ENCODE data around the gene RYR2. TPM values are rescaled to one million over a fixed set of nuclear protein-coding genes. Genes with fewer than 3 reads are reported as not detected.
"Not testable (repeated sequence)": the region's sequence is repeated elsewhere in the genome, so short reads cannot be mapped to it uniquely, and the experiment has no call there.

RYR2 gene
- total and polyA plus RNA-seq, 4 donors: 0.43 to 11.6 (median 2.0) TPM

DNA sequence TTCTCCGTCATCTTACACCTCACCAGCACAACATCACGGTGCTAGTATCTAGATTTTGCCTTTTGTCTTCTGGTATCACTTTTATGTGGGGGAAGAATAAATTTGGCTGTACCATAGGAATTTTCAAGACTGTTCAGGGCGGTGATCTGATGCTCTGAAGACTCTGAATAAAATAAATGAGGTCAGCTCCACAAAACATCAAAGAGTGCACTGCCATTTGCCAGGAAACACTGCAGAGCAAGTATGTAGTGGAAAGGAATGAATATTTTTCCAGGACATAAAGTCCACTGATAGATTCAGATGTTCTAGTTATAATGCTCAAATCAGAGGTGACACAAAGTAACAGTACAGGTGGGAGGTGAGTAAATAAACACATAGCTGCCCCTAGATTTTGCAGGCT is 792.5 kb downstream of the RYR2 start:
- 74 to 88% methylated on average over 3 of the region's 3 CpGs for WGBS, 2 donors
- TF ChIP-seq, protein P1, sequence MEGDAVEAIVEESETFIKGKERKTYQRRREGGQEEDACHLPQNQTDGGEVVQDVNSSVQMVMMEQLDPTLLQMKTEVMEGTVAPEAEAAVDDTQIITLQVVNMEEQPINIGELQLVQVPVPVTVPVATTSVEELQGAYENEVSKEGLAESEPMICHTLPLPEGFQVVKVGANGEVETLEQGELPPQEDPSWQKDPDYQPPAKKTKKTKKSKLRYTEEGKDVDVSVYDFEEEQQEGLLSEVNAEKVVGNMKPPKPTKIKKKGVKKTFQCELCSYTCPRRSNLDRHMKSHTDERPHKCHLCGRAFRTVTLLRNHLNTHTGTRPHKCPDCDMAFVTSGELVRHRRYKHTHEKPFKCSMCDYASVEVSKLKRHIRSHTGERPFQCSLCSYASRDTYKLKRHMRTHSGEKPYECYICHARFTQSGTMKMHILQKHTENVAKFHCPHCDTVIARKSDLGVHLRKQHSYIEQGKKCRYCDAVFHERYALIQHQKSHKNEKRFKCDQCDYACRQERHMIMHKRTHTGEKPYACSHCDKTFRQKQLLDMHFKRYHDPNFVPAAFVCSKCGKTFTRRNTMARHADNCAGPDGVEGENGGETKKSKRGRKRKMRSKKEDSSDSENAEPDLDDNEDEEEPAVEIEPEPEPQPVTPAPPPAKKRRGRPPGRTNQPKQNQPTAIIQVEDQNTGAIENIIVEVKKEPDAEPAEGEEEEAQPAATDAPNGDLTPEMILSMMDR (IDR thresholded peaks at IDR 0.05; ENCODE audit: control extremely low read depth, extremely low read depth): no peak
- H3K4me3 ChIP-seq: no peak overlapping the region
- H3K9ac ChIP-seq (ENCODE audit: insufficient read depth in 1 of 2, low read length in 2 of 2): no peak overlapping the region
- peaks cover 0 to 3% (median 0%) of the 10 kb centered on the region in 4 donors for H3K9me3 ChIP-seq (ENCODE audit: control insufficient read depth in 4 of 4, insufficient read depth in 3 of 4, low read length in 3 of 4)
- no peak for ATAC-seq (ENCODE audit: insufficient read depth, low FRiP score)
- peaks cover 0 to 7% (median 0%) of the 10 kb centered on the region in 4 donors for H3K36me3 ChIP-seq (ENCODE audit: control insufficient read depth in 4 of 4, insufficient read depth in 4 of 4, low read length in 4 of 4)
- H3K4me1 ChIP-seq (ENCODE audit: control insufficient read depth in 5 of 5, insufficient read depth in 5 of 5, low read length in 5 of 5): no peaks in the 10 kb centered on the region
- no peak for DNase-seq
- H3K27ac ChIP-seq (ENCODE audit: low read depth in 1 of 2, low read length in 1 of 2): no peak overlapping the region
- no peaks in the 10 kb centered on the region for H3K27me3 ChIP-seq (ENCODE audit: control insufficient read depth in 3 of 3, insufficient read depth in 3 of 3, low read length in 2 of 3)

DNA sequence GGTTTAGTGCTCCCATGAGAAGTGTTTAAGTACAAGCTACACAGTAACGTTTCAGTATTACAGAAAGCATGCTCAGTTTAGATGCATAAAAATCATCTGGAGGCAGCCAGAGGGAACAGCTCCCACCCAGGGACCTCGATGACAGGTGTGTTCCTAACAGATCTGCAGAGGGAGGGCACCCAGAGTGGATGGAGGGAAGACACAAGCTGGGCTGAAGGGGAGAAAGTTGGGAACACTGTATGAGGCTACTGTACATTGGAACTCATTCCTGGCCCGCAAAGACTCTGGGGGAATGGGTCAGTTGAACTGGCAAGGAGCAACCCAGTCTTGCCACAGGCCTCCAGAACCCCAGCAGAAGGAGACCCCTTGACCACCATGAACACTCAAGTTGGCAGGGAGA is 796.3 kb downstream of the RYR2 start:
- Histone ChIP-seq H3K4me1 (ENCODE audit: control insufficient read depth in 5 of 5, insufficient read depth in 5 of 5, low read length in 5 of 5) (no peaks in the 10 kb centered on the region), H3K27me3 (ENCODE audit: control insufficient read depth in 3 of 3, insufficient read depth in 3 of 3, low read length in 2 of 3) (no peaks in the 10 kb centered on the region), H3K36me3 (ENCODE audit: control insufficient read depth in 4 of 4, insufficient read depth in 4 of 4, low read length in 4 of 4) (no peaks in the 10 kb centered on the region), H3K9ac (ENCODE audit: insufficient read depth in 1 of 2, low read length in 2 of 2) (no peak overlapping the region), H3K27ac (ENCODE audit: low read depth in 1 of 2, low read length in 1 of 2) (no peak overlapping the region), H3K4me3 (no peak overlapping the region), H3K9me3 (ENCODE audit: control insufficient read depth in 4 of 4, insufficient read depth in 3 of 4, low read length in 3 of 4) (peaks cover 0 to 5% (median 0%) of the 10 kb centered on the region in 4 donors)
- TF ChIP-seq, protein P1 (IDR thresholded peaks at IDR 0.05; ENCODE audit: control extremely low read depth, extremely low read depth): no peak
- WGBS, 2 donors: 59% methylated on average over 3 of the region's 3 CpGs
- DNase-seq: no peak
- ATAC-seq (ENCODE audit: insufficient read depth, low FRiP score): no peak

DNA sequence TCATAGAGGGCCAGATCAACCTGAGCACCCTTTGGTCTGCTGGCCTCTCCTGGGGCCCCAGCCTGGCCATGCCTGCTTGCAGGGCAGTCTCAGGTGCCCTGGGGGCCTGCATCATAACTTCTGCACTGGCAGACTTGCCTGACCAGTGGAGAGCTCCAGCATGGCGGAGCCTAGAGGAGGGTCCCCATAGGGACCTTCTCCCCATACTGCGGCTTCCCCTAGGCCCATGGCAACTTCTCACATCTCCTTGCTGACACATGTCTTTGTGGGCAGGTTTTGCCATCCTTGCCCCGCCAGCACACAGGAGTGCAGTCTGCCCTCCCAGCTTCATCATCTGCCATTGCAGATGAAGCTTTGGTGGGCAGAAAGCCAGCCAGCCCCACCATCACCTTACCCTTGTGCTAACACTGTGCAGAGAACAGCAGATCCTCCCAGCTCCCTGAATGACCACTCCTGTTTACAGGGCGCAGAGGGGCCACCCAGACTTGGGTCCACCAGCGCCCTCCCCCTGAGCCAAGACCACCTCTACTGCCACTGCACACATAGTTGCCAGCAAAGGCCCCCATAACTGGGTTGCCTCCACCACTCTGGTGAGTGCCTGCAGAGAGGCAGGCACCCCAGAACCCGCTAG is 797.0 kb downstream of the RYR2 start:
- H3K9ac ChIP-seq (ENCODE audit: insufficient read depth in 1 of 2, low read length in 2 of 2): no peak overlapping the region
- 94% methylated on average over 6 of the region's 6 CpGs for WGBS, 2 donors
- no peaks in the 10 kb centered on the region for H3K4me1 ChIP-seq (ENCODE audit: control insufficient read depth in 5 of 5, insufficient read depth in 5 of 5, low read length in 5 of 5)
- TF ChIP-seq, protein P1 (IDR thresholded peaks at IDR 0.05; ENCODE audit: control extremely low read depth, extremely low read depth): no peak
- no peaks in the 10 kb centered on the region for H3K36me3 ChIP-seq (ENCODE audit: control insufficient read depth in 4 of 4, insufficient read depth in 4 of 4, low read length in 4 of 4)
- no peak for ATAC-seq (ENCODE audit: insufficient read depth, low FRiP score)
- H3K4me3 ChIP-seq: no peak overlapping the region
- H3K9me3 ChIP-seq (ENCODE audit: control insufficient read depth in 4 of 4, insufficient read depth in 3 of 4, low read length in 3 of 4): peaks cover 0 to 7% (median 0%) of the 10 kb centered on the region in 4 donors
- no peak for DNase-seq
- H3K27ac ChIP-seq (ENCODE audit: low read depth in 1 of 2, low read length in 1 of 2): no peak overlapping the region
- H3K27me3 ChIP-seq (ENCODE audit: control insufficient read depth in 3 of 3, insufficient read depth in 3 of 3, low read length in 2 of 3): no peaks in the 10 kb centered on the region

DNA sequence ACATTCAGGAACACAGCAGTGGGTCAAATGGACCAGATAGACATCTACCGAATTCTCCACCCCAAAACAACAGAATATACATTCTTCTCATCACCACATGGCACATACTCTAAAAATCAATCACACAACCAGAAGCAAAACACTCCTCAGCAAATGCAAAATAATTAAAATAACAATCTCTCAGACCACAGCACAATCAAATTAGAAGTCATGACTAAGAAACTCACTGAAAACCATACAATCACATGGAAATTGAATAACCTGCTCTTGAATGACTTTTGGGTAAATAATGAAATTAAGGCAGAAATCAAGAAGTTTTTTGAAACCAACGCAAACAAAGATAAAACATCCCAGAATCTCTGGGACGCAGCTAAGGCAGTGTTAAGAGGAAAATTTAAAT is 799.5 kb downstream of the RYR2 start:
- 66 to 71% methylated on average over 3 of the region's 3 CpGs for WGBS, 2 donors
- DNase-seq: no peak
- H3K4me1 ChIP-seq (ENCODE audit: control insufficient read depth in 5 of 5, insufficient read depth in 5 of 5, low read length in 5 of 5): no peaks in the 10 kb centered on the region
- TF ChIP-seq, protein P1 (IDR thresholded peaks at IDR 0.05; ENCODE audit: control extremely low read depth, extremely low read depth): no peak
- H3K4me3 ChIP-seq: no peak overlapping the region
- no peak for ATAC-seq (ENCODE audit: insufficient read depth, low FRiP score)
- no peak overlapping the region for H3K9ac ChIP-seq (ENCODE audit: insufficient read depth in 1 of 2, low read length in 2 of 2)
- no peaks in the 10 kb centered on the region for H3K36me3 ChIP-seq (ENCODE audit: control insufficient read depth in 4 of 4, insufficient read depth in 4 of 4, low read length in 4 of 4)
- H3K9me3 ChIP-seq (ENCODE audit: control insufficient read depth in 4 of 4, insufficient read depth in 3 of 4, low read length in 3 of 4): peaks cover 0 to 7% (median 0%) of the 10 kb centered on the region in 4 donors
- H3K27ac ChIP-seq (ENCODE audit: low read depth in 1 of 2, low read length in 1 of 2): no peak overlapping the region
- no peaks in the 10 kb centered on the region for H3K27me3 ChIP-seq (ENCODE audit: control insufficient read depth in 3 of 3, insufficient read depth in 3 of 3, low read length in 2 of 3)

DNA sequence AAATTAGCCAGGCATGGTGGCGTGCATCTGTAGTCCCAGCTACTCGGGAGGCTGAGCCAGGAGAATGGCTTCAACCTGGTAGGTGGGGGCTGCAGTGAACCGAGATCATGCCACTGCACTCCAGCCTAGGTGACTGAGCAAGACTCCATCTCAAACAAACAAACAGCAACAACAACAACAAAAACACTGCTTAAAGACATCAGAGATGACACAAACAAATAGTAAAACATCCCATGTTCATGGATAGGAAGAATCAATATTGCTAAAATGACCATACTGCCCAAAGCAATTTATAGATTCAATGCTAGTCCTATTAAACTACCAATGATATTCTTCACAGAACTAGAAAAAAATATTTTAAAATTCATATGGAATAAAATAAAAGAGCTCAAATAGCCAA is 801.5 kb downstream of the RYR2 start:
- not testable (repeated sequence) for DNase-seq; ATAC-seq (ENCODE audit: insufficient read depth, low FRiP score); H3K27me3 ChIP-seq (ENCODE audit: control insufficient read depth in 3 of 3, insufficient read depth in 3 of 3, low read length in 2 of 3); H3K36me3 ChIP-seq (ENCODE audit: control insufficient read depth in 4 of 4, insufficient read depth in 4 of 4, low read length in 4 of 4); H3K9ac ChIP-seq (ENCODE audit: insufficient read depth in 1 of 2, low read length in 2 of 2); H3K27ac ChIP-seq (ENCODE audit: low read depth in 1 of 2, low read length in 1 of 2); H3K9me3 ChIP-seq (ENCODE audit: control insufficient read depth in 4 of 4, insufficient read depth in 3 of 4, low read length in 3 of 4); H3K4me3 ChIP-seq; H3K4me1 ChIP-seq (ENCODE audit: control insufficient read depth in 5 of 5, insufficient read depth in 5 of 5, low read length in 5 of 5)
- WGBS, 2 donors: 90 to 92% methylated on average over 3 of the region's 3 CpGs
